ENCODE data around the gene CORO2B.
"Not testable (repeated sequence)": the region's sequence is repeated elsewhere in the genome, so short reads cannot be mapped to it uniquely, and the experiment has no call there.

CORO2B gene

DNA sequence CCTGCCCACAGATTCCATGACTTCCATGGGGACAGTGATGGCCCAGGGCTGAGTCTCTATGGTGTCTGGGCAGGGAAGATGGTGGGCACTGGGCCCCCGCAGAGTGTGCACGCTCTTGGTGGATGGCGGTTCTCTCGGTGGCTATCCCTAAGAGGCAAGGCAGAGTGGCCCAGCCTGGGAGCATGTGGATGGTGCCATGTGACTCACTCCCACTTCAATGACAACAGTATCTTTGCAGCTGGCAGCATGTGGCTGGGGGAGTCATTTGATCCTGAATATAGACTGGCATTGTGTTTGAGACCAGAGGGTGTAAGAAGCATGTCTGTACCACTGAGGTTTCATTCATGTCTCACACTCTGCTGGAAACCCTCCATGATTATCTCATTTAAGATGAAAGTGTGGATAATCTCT lies 101.2 kb downstream of the CORO2B start:
- DNase-seq = no peak

DNA sequence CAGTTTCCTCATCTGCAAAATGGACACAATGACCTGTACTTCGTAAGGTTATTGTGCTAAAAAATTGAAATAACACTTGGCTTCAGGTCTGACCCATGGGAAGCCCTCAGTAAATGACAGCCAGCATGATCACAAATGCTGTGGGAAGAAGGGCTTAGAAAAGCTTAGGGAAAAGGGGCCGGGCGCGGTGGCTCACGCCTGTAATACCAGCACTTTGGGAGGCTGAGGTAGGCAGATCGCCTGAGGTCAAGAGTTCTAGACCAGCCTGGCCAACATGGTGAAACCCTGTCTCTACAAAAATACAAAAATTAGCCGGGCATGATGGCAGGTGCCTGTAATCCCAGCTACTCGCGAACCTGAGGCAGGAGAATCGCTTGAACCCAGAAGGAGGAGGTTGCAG lies 102.0 kb downstream of the CORO2B start:
- not testable (repeated sequence) for DNase-seq

DNA sequence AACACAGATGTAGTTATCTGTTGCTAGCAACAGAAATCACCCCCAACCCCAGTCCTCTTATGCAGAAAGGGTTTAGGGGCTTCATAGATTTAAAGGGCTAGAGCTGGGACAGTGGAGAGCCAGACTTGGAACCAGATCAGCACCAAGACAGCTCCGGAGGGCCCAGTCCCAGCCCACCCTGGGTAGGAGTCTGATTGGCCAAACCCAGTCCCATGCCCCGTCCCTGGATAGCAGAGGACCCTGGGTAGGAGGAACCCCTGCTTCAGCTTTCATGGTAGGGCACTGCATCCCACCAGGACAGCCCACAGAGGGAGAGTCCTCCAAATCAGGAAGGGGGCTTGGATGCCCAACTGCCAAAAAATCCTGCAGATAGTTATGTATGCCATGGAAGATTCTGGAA lies 103.0 kb downstream of the CORO2B start:
- DNase-seq = no peak

DNA sequence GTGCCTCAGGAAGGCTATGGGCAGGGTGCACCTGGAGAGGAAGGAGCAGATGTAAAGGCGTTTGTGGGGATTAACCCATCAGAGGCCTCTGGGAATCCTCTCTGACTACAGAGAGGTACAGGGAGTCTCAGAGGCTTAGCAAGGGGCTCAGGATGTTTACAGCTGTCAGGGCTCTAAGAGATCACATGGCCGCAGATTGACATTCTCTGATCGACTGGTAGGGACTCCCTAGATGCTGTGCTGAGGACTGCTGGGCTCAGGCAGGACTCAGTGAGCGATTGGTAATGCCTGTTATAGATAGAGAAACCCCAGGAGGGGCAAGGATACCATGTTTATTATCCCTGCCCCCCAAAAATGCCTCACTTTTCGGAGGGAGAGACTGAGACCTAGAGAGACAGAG lies 103.5 kb downstream of the CORO2B start:
- no peak for DNase-seq

DNA sequence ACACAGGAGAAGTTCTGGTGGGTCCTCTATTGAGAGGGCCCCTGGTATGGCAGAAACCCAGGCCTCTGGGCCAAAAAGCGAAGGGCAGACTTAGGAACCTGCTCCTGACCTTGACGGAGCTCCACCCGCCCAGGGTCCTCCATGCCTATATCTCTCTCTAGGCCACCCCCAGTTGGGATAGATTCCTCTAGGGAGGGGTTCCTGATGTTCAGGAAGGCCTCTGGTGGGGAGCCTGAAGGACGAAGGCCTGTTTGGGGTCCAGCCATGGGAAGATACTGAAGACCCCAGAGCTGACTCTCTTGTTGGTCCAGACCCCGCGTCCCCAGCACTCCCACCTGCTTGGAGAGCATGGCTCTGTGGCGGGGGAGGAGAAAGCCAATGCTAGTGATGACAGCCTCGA lies 104.2 kb downstream of the CORO2B start:
- DNase-seq = no peak

DNA sequence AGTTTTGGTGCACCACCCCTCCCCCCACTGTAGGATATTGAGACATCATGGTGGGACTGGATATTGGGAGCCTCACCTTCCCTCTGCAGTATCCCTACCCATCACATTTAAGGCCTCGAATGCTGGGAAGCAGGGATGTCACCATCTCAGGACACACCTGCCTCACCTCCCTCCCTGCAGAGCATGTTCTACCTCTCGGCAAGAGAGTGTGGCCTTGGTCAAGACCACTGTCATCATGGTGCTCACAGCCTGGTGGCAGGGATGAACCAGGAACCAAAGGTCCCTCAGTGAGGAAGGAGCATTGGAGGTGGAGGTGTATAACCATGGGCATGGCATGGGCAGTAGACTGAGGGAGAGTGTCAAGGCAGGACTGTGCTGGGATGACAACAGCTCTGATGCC lies 104.8 kb downstream of the CORO2B start:
- no peak for DNase-seq

DNA sequence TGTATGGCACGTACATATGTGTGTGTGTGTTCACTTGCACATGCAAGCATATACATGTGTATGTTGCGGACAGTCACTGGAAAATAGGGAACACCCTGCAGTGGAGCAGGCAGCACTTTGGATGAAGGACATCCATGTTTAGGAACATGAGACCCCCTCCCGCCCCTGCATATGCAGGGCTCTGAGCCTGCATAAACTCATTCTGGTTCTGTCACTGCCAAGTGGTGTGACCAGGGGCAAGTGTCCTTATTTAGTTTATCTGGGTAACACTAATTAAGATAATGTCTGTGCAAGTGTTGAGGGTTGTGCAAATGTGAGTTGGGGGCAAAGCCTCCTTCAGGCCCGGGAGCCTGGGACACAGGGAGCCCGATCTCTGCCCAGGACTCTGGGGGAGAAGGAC lies 105.7 kb downstream of the CORO2B start:
- DNase-seq = no peak

DNA sequence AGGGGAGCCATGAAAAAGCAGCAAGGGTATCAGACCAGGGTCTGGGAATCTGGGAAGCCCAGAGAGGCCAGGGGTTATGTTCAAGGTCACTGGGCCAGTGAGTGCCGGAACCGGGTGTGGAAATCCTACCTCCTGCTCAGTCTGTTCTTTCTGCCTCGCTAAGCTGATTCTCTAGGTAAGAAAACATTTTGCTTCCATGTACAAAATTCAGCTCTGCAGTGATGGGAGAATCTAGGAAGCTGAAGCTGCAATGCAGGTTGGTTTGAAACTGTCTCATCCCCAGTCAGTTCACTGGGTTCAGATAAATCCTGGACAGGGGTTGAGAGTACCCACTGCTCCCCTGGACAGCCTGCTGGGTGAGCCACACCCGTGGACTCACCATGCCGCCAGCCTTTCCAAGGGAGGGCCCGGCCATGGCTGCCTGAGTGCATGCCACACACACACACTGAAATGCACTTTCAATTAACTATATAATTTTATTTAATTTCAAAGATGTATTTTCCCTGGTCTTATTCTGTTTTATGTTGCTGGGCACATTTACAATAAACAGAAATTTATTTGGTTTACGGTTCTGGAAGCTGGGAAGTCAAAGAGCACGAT lies 108.4 kb downstream of the CORO2B start:
- no peak for DNase-seq

DNA sequence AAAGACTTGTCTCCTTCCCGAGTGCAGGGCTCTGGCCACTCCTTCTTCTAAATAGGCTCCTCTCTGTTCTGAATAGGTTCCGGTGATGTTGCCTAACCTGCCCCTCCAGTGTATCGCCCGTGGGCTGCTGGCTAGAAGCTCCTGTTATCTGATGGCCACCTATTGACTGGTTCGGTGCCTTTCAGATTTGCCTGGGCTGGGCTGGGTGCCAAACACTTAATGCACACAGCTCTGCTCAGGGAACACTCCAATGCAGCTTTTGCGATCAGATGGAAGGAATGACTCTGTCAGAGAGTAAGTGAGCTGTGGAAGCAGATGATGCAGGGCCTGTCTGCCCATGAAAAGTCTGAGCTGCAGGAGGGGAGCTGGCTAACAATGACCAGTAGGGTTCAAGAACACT lies 112.9 kb downstream of the CORO2B start:
- no peak for DNase-seq

DNA sequence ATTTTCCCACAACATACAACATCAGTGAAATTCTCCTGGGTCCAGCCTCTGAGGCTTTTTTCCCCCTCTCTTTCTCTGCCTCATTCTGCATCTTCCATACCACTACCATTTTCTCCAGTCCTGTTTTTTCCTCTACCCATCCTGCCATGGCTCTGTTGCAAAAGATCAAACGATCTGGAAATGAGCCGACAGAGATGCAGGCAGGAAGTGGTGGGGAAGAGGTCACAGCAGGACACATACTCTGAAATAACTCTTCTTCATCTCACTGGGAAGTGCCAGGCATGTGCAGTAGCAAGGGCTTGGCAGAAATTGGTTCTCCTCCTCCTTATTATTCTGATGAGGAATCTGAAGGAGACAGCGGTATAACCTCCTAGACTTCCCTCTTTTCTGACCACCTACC lies 114.3 kb downstream of the CORO2B start:
- DNase-seq = no peak

DNA sequence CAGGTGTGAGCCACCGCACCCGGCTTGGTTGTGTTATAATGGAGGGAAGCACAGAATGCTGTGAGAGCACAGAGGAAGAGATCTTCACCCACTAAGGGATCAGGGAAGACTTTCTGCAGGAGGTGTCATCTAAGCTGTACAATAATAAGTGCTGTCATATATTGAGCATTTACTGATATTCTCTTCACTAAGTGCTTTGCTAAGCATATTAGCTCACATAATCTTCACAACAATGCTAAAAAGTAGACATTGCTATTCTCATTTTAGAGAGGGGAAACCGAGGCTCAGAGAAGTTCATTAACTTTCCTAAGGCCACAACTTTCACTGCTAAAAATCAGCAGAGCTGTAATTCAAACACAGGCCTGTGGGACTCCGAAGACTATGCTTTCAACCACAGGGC lies 115.3 kb downstream of the CORO2B start:
- no peak for DNase-seq

DNA sequence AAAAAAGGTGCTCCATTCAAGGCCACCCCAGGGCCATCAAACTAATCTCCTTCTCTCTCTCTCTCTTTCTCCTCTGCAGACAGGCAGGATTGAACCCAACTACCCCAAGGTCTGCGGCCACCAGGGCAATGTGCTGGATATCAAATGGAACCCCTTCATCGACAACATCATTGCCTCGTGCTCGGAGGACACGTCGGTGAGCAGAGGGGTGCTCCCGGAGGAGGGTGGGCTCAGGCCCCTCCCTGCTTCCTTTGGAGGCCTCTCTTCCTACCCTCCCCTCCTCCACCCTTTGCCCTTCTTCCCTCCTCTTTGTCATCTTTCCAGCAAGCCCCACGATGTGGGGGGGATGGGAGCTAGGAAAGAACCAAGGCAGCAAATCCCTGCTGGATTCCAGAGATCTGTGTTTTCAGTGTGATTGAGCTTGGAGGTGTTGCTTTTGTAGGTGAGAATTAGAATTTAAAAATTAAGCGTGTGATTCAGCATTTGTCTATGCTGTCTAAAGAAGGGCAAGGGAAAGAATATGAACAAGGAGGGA lies 116.3 kb downstream of the CORO2B start:
- no peak for DNase-seq

DNA sequence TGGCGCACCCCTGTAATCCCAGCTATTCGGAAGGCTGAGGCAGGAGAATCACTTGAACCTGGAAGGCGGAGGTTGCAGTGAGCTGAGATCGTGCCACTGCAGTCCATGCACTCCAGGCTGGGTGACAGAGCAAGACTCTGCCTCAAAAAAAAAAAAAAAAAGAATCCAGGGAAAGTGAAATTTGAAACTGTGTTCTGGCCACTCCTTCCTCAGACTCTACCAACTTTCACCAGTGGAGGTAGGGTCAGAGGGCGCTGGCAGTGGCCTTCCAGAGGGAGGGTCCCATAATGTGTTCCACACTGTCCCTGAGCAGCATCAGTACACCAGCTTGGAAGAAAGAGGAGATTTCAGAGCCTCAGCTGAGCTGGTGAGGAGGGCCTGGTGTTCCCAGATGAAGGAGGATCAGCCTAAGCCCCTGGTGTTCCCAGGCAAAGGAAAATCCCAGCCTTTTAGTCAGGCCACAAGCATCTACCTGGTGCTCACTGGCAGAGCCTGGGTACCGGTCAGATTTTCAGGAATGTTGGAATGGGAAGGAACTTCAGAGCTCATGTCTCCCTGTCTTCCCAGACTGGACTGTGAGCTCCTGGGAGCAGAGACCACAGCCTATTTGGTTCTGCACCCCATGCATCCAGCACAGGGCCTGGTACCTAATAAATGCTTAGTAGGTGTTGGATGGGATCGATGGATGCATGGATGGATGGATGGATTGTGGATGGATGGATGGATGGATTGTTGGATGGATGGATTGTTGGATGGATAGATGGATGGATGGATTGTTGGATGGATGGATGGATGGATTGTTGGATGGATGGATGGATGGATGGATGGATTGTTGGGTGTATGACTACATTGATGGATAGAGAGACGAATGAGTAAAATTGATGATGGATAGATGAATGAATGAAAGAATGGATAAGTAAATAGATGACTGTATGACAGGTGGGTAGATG lies 117.9 kb downstream of the CORO2B start:
- no peak for DNase-seq

DNA sequence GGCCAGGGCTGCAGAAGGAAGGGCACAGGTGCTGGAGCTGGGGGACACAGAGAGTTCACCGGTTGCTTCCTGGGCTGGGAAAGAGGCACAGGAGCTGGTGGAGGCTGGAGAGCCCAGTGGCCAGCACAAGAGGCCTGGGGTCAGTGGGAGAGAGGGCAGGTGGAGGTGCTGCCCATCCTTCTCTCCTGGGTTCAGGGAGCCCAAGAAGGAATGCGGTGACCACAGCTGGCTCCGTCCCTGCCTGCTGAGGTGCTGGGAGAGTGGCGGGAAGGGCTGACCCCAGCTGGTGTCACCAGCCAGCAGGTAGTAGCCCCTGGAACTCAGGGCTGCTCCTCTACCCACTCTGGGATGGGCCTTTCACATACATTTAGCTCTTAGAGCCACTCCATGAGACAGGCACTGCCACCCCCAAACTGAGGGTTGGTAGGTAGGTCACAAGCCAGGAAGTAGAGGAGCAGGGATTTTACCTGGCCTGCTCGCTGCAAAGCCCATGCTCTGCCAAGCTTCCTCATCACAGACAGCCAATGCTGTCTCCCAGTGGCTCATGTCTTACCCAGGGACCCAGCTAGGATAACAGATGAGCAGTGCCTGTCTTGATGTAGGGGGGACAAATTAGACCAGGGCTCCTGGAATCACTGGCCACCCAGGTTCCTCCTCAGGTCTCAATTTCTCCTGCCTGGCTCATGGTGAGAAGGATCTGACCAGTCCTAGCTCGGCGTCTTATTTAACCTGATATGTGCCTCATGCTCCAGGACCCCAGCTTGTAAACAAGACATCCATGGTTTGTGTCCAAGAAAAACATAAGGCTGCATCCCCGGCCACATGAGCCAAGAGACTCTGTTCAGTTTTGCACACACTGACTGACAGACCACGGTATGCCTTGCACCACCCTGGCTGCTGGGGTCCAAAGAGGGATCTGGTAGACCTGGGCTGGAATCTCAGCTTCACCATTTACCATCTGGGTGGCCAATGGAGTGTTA lies 119.2 kb downstream of the CORO2B start:
- DNase-seq = no peak

DNA sequence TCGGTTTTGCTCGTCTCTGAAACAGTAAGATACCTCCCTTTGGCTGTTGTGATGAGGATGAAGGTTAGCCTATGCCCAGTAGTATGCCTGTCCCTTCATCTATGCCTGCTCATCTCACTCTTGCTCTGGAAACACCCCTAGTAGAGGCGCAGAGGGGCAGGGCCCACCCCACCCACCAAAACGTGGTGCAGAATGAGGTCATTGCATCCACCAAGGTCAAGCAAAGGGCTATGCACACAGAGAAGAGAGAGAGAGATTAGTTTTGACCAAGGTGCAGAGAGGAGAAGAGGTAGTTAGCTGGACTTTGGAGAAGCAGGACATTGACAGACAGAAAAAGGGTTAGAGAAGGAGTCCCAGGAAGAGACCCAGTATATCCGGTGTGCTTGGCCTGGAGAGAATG lies 119.9 kb downstream of the CORO2B start:
- no peak for DNase-seq

DNA sequence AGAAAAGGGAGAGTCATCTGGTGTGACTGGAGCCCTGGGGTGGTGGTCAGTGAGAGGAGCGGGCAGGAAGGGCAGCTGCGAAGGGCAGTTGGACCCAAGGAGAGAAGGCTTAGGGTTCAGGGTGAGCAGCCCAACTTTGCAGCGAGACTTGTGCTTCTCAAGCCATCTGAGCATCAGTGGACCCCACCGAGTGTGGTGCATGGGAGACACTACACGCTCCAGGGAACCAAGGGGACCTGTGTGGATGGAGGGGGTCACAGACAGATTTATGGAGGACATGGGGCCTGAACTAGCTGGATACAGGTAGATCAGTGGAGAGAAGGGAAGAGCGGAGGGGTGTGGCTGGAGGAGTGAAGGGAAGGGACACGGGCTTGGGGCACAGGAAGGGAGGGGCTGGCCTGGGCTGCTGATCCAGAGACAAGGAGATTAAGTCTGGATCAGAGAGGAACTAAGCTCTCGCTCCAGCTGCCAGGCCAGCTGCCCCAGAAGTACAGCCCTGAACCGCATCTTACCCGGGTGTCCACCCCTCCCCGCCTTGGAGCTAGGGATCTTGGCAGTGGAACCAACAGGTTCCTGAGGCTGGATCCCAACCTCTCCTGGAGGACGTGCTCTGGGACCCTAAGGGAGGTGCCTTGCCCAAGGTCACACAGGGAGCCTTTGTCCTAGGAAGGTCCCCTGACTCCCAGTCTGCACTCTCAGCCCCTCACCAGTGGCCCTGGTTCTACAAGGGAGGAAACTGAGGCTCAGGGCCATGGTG lies 120.5 kb downstream of the CORO2B start:
- DNase-seq = no peak

DNA sequence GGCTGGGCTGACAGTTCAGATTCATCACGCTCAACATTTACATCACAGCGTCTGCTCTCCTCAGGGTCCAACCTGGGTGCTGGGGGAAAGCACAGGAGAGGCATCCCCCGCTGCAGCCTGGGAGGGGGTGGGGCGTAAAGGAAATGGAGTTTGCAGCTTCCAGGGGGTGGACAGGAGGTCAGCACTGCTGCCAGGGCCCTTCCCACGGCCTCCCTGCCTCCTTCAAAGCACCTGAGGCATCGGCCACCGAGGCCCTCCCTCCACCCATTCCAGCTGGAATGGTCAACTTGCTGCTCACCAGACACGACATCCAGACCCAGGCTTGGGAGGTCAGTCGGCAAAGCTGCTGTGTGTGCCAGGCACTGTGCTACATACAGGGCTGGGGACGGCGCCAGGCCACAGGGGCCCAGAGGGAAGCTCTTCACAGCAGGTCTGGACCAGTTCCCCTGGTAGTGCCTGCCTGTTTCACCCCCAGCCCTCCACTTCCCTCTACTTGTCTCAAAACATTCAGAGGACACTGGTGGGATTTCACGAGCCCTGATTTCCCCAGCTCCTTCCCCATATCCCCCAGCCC lies 121.2 kb downstream of the CORO2B start:
- DNase-seq = no peak

DNA sequence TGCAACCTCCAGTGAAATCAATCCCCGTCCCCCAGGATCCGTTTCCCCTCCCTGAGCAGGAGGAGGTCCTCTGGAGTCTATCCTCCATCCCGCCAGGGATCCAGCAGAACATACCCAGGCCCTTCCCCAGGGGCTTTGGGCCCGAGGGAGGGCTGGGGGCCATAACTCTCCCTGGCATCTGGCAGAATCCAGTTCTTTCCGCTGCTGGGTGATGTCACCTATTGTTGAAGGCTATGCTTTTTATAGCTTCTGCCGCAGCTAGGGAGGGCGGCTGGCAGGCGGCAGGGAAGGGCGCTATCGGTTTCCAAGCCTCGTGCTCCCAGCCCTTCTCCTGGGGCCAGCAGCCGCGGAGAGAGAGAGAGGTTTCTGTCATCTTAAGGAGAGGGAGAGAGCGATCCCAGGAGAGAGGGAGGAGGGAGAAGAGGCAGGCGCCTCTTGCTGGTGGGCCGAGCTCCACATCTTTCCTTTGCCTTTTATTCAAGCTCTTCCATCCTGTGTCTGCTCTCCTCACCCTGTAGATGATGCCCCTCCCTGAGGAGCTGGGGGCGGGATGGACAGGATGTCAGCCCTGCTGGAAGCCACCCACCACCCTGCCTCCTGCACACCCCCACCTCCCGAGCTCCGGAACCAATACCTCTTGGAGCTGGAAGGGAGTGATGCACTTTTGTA lies 121.8 kb downstream of the CORO2B start:
- no peak for DNase-seq

DNA sequence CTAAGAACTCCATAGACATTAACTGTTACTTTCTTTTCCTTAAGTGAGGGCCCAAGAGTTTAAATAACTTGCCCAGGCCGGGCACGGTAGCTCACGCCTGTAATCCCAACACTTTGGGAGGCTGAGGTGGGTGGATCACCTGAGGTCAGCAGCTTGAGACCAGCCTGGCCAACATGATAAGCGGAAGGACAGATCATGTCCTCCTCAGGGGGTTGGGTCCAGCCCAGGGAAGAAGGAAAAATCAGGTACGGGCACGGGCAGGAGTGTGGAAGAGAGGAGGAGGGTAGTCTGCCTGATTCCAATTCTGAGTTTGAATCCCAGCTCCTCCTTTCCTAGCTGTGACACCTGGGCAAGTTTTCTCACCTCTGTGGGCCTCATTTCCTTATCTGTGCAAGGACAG lies 123.1 kb downstream of the CORO2B start:
- no peak for DNase-seq

DNA sequence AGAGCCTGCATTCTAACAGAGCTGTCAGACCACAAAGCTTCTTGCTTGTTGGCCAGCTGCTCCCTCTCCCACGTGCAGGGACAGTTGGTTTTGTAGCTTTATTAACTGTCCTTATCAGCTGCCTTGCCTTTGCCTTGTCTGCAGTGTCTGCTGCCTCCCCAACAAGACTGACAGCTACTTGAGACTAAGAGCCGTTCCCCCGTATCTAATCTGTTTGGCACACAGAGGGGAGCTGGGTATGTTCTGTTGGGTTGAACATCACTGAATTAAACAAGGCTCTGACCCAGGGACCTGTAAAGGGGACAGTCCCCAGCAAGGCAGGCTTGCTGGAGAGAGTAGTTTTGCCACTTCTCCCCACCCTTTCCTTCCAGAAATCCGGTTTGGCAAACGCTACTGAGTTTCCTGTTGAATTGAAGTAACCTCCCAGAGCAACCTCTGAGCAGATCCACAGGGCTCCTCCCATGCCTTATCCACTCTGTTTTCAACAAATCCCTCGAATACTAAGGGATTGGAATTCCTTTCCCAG lies 125.8 kb downstream of the CORO2B start:
- DNase-seq = no peak

DNA sequence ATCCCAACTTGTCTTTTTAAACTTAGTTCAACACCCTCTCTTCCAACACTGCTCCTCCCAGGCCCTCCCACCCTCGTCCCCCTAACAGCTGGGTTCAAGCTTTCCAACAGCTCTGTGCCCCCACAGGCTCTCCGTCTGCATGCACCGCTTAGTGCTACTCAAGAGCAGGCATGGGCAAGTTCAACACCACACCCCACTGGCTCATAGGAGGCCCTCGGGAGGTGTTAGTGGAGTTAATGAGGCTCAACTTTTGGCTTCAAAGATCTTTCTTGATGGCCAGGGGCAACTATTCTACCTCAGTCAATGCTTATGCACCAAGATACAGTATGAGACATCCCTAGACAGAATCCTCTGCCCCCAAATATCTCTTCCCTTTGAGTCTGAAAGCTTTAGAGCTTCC lies 127.5 kb downstream of the CORO2B start:
- no peak for DNase-seq

Measured in inflammatory macrophage treated with lipopolysaccharide for 1 hour (primary cell).